ENCODE data around the gene FAM120A. TPM values are rescaled to one million over a fixed set of nuclear protein-coding genes. Genes with fewer than 3 reads are reported as not detected.

FAM120A gene
- total RNA-seq, 4 donors from 2014 or later = 68.7 to 105 (median 90.2) TPM

- no peak for TF ChIP-seq CTCF (IDR thresholded peaks at IDR 0.05; ENCODE audit: low read depth)
Measured at GRCh38 chr9:93467062-93467416, 15.6 kb downstream of the FAM120A start.

GRCh38 chr9:93467462-93467861, 16.0 kb downstream of the FAM120A start:
- TF ChIP-seq CTCF (IDR thresholded peaks at IDR 0.05; ENCODE audit: low read depth) = no peak

- TF ChIP-seq CTCF (IDR thresholded peaks at IDR 0.05; ENCODE audit: low read depth) = no peak
Measured at GRCh38 chr9:93468763-93469456, 17.4 kb downstream of the FAM120A start.

- no peak for TF ChIP-seq CTCF (IDR thresholded peaks at IDR 0.05; ENCODE audit: low read depth)
Measured at GRCh38 chr9:93470391-93470790, 18.9 kb downstream of the FAM120A start.

- TF ChIP-seq CTCF (IDR thresholded peaks at IDR 0.05; ENCODE audit: low read depth) = no peak
Measured at GRCh38 chr9:93471124-93471523, 19.6 kb downstream of the FAM120A start.

GRCh38 chr9:93473411-93473810, 21.9 kb downstream of the FAM120A start:
- TF ChIP-seq CTCF (IDR thresholded peaks at IDR 0.05; ENCODE audit: low read depth) = no peak

- no peak for TF ChIP-seq CTCF (IDR thresholded peaks at IDR 0.05; ENCODE audit: low read depth)
Measured at GRCh38 chr9:93475108-93475507, 23.6 kb downstream of the FAM120A start.
